Hematopoietic multipotent progenitor cell treated with erythropoietin and hydrocortisone succinate and interleukin-3 and kit ligand, for 15 days (in vitro differentiated cells): Measurements from ENCODE around the gene ZIC5.

Experiments used
- DNase-seq: peaks from one replicate; pipeline ENCODE4 v3.0.0-alpha.2; 2015; ENCODE audit warnings: low spot score

Gene ZIC5

DNA sequence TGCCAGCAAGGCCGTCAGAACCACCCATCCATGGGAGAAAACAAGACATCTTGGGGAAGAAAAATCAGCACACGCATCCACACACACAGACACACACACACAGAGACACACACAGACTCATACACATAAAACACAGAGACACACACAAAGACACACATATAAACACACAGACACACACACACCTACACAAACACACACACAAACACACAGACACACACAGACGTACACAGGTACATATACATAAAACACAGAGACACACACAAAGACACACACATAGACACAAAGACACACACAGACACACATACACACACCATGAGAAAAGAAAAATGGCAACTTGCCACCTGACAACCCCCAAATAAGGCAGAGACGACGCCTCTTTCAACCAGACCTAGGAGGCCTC is 40.6 kb downstream of the ZIC5 start:
- DNase-seq: no peak

- DNase-seq: no peak
Observed at GRCh38 chr13:99929866-99930265, 41.7 kb downstream of the ZIC5 start.

DNA sequence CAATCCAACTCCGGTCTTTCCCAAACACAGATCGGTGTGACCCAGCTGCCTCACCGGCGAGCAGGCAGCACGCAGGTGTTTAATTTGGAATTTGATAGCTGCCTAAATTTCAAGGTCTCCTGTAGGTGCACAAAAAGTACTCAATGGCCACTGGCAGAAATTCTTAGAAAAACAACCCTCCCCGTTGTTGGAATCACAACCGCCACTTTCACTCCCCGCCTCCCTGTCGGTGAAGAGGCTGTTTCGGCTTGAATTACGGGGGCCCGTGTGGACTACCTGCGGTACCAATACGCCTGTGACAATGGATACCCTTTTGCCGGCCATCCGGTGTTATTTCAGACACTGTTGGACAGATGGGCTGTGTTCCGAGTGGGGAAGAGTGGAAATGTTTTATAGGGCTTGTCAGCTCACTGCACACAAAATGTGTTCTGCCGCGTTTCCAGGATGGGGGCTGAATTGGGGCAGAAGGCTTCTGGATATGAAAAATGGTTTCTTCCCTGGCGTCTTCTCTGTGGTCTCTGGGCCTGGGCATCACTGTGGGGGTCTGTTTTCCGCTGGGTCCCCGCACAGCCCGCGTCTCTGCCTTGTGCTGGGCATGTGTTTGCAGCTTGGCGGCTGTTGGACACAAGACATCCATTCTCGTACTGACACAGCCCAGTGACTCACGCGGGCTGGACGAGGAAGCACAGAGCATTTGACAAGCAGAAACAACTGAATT is 45.4 kb downstream of the ZIC5 start:
- no peak for DNase-seq

- DNase-seq: no peak
Observed at GRCh38 chr13:99923877-99924582, 47.5 kb downstream of the ZIC5 start.

DNA sequence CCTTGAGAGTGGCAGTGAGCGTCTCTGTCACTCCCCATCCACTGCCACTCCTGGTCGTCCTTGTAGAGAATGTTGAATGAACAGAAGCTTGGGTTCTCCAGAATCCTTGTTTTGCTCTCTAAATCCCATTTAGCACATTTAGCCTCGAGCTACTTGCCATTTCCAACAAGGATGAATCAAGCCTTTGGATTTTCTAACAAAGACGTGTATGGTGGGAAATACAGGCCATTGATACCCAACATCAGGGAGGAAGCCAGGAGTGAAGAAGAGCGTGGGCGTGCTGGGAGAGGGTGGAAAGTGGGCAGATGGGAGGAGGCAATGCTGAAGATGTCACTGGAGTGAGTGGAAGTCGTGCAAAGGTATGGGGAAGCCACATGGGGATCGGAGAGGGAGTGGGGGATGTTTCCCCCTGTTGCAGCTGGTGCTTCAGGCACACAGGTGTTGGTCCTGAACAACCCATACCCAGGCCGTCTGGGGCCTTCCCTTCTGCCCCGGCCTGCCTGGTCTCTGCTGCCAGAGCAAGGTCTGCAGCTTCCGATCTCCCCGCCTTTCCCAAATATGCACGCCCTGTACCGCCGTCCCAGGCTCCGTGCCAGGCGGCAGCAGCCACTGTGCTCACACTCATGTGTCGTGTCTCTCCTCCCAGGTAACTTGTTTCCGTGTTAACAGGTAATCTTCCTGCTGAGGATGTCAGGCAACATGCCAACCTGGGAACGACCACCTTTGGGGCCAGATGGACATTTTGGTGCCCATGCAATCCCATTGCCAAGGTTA is 48.7 kb downstream of the ZIC5 start:
- no peak for DNase-seq

DNA sequence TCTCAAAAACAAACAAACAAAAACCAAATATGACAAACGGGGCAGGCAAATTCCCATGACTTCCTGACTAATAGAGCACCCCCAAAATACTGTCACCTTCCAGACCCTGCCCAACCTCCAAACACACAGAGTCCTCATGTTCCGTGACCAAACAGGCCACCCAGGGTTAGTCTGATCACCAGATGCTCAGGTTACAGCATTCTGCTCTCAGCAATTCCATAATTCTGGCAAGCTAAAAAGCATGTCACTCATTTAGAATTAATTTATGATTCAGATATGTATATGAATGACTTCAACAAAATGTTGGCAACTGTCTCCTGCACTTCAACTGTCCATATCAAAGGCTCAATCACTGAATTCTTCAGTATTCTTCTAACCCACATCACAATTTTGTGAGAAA is 52.4 kb downstream of the ZIC5 start:
- no peak for DNase-seq

DNA sequence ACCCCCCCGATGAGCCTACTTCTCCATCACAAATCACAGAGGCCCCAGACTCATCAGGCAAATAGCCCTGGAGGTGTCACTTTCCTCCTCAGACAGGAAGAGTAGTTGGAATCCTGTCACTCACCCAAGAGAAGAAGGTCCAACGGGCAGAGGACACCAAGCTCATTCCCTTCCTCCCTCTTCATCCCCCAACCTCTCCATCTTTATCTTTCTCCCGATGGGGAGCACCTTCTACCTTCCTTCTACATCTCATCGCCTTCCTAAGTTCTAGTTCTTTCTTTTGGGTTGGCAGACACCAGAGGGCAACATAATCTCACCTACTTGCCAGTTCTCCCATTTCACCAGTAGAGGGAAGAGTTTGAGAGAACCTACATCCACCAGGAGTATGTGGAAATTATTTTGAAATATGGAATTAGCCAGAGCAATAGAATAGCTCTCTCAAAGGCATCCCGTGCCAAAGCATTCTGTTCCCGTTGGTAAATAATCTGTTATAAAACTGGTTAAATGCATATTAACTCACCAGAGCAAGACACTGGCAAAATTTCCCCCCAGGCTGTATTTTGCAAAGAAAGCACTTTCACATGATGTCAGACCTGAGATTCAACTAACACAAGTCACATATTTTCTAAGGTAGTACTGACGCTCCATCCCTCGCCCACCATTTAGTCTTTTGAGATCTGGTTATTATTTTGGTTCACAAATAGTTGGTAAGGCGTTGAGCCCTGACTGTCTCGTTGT is 55.0 kb downstream of the ZIC5 start:
- peak; percentile 10 for DNase-seq

- no peak for DNase-seq
Observed at GRCh38 chr13:99913167-99913566, 58.4 kb downstream of the ZIC5 start.
